Upper lobe of left lung (tissue), 4 donors: ENCODE data around the gene PCBP3.

ENCODE experiments used
- EP300 ChIP-seq, 4 donors: sonication (generic); formaldehyde crosslinking; IDR thresholded peaks; one replicate each; pipeline ENCODE4 v1.5.1; 2017; ENCODE audit warnings: antibody characterized with exemption in 4 of 4, control low read depth in 2 of 4
- POLR2A ChIP-seq, 4 donors: fragments of 450-650 bp; IDR thresholded peaks; one replicate each; pipeline ENCODE4 v1.5.1; 2016 to 2017; ENCODE audit warnings: antibody characterized with exemption in 4 of 4, mild to moderate bottlenecking in 2 of 4
- POLR2AphosphoS5 ChIP-seq, 2 donors: sonication (generic); formaldehyde crosslinking; IDR thresholded peaks; one replicate each; pipeline ENCODE4 v1.5.1; 2017; ENCODE audit warnings: antibody characterized with exemption in 2 of 2
- TF ChIP-seq, protein P1 (sequence below), 6 experiments: fragments of 450-650 bp in 4 of 6; fragments of 200-600 bp in 2 of 6; sonication (generic) in 2 of 6; IDR thresholded peaks; one replicate each; pipeline ENCODE4 v1.5.1; 2016 to 2019; ENCODE audit warnings: antibody characterized with exemption in 6 of 6

DNA sequence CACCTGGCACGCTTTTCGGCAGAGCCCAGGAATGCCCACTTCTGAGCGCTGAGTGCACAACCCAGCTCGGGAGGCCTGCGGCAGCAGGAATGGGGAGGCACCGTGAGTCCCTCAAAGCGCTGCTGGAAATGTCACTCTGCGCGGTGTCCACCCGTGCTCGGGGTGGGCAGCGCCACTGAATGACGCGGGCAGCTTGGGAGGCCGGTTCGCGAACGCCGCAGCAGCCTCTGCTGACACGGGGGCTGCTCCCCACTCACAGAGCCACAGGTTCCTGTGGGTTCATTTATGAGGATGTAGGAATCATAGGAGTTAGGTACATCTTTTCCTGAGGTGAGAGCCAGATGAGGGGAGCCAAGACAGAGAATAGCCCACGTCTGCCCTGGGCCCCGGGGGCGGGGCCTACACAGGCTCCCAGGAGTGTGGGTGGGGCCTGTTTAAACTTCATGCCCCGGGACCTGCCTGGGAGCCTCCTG, 191.3 kb downstream of the PCBP3 start:
- TF ChIP-seq, protein P1, sequence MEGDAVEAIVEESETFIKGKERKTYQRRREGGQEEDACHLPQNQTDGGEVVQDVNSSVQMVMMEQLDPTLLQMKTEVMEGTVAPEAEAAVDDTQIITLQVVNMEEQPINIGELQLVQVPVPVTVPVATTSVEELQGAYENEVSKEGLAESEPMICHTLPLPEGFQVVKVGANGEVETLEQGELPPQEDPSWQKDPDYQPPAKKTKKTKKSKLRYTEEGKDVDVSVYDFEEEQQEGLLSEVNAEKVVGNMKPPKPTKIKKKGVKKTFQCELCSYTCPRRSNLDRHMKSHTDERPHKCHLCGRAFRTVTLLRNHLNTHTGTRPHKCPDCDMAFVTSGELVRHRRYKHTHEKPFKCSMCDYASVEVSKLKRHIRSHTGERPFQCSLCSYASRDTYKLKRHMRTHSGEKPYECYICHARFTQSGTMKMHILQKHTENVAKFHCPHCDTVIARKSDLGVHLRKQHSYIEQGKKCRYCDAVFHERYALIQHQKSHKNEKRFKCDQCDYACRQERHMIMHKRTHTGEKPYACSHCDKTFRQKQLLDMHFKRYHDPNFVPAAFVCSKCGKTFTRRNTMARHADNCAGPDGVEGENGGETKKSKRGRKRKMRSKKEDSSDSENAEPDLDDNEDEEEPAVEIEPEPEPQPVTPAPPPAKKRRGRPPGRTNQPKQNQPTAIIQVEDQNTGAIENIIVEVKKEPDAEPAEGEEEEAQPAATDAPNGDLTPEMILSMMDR (IDR thresholded peaks at IDR 0.05), result no peak
- no peak for TF ChIP-seq EP300 (IDR thresholded peaks at IDR 0.05)
- no peak for TF ChIP-seq POLR2A (IDR thresholded peaks at IDR 0.05)
- no peak for TF ChIP-seq POLR2AphosphoS5 (IDR thresholded peaks at IDR 0.05)
